HL-60 (cell line): ENCODE data around the gene ICAM5.

Experiments
- DNase-seq, 2 experiments: peaks; one replicate each; pipeline ENCODE4 v3.0.0-alpha.2; 2010 to 2020; ENCODE audit warnings: low read depth in 1 of 2, low spot score in 1 of 2
- H3K27ac ChIP-seq: fragments of 250-450 bp; sonication (Bioruptor Pico); replicated peaks from 2 replicates; pipeline ENCODE4 v1.5.1; 2020; ENCODE audit warnings: mild to moderate bottlenecking, moderate library complexity
- H3K27me3 ChIP-seq: fragments of 250-450 bp; sonication (Bioruptor Pico); 2 replicates; pipeline ENCODE4 v1.5.1; 2021; ENCODE audit warnings: mild to moderate bottlenecking, moderate library complexity; ENCODE audit not compliant: insufficient read depth, poor library complexity, severe bottlenecking
- H3K4me3 ChIP-seq: replicated peaks from 2 replicates; pipeline ENCODE4 v1.5.1; 2011; ENCODE audit warnings: mild to moderate bottlenecking, control low read depth, low read length; ENCODE audit not compliant: insufficient read depth
- GABPA ChIP-seq: IDR thresholded peaks from 2 replicates; pipeline ENCODE4 v1.6.1; 2012; ENCODE audit warnings: low read depth
- POLR2AphosphoS5 ChIP-seq: IDR thresholded peaks from 2 replicates; pipeline ENCODE4 v1.6.1; 2012; ENCODE audit warnings: low read depth
- SPI1 ChIP-seq: IDR thresholded peaks from 2 replicates; pipeline ENCODE4 v1.6.1; 2012; ENCODE audit warnings: low read depth, mild to moderate bottlenecking, borderline replicate concordance
- TF ChIP-seq, protein P1 (sequence below): IDR thresholded peaks from one replicate; pipeline ENCODE4 v1.5.1; 2011; ENCODE audit warnings: low read length, control low read depth, inconsistent platforms; ENCODE audit not compliant: insufficient read depth
- TF ChIP-seq, protein P2 (sequence below): IDR thresholded peaks from 2 replicates; pipeline ENCODE4 v1.6.1; 2012; ENCODE audit warnings: low read depth; ENCODE audit not compliant: insufficient replicate concordance

Gene ICAM5

DNA sequence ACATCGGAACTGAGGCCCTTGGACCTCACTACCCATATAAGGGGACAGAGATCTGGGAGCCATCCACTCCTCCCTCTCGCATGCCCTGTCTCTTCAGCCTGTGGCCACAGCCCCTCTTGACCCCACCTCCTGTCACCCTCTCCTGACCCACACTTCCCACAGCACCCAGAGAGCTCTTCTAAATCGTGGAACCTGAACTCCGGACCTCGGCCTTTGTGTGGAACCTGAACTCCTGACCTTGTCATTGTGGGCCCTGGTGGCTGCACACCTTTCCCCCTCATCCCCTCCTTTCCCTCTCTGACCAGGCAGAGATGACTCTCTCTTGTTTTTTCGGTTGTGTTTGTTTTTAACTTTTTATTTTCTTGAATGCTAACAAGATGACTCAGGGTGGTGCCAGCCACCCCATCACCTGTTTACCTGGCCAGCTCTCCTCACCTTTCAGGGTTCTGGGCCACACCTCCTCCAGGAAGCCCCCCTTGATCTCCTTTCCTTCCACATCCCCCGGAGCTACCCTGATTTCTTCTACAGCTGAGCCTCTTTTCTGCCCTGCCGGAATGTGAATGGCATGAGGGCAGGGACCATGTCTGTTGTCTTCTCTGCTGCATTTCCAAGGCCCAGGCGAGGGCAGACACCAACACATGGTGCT is 32.7 kb upstream of the ICAM5 start:
- no peak overlapping the region for H3K4me3 ChIP-seq
- no peak for DNase-seq
- no peak overlapping the region for H3K27ac ChIP-seq
- TF ChIP-seq POLR2AphosphoS5 (no peak), SPI1 (no peak)
- H3K27me3 ChIP-seq, result no peaks in the 10 kb centered on the region

DNA sequence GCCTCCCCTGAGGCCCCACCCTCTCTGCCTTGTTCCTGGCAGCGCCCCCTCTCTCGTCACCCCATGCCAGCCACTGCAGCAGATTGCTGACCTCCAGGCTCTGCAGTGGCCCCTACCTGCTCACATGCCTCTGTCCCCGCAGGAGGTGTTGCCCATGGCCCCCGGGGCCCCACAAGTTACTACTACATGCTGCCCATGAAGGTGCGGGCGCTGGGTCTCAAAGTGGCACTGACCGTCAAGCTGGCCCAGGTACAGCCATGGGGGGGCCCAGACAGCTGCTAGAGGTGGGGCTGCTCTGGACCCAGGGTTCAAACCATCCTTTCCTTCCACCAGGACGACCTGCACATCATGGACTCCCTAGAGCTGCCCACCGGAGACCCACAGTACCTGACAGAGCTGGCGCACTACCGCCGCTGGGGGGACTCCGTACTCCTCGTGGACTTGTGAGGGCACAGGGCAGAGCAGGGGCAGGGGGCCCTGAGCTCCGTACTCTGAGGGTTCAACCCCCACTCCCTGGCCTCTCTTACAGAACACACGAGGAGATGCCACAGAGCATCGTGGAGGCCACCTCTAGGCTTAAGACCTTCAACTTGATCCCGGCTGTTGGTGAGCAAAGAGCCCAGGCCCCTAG is 31.6 kb upstream of the ICAM5 start:
- no peak for DNase-seq
- Histone ChIP-seq H3K27ac (no peak overlapping the region), H3K27me3 (no peaks in the 10 kb centered on the region), H3K4me3 (no peak overlapping the region)
- no peak for TF ChIP-seq GABPA
- no peak; the same call in 1 of the 2 replicates for TF ChIP-seq POLR2AphosphoS5
- no peak for TF ChIP-seq SPI1
- TF ChIP-seq, protein P1, sequence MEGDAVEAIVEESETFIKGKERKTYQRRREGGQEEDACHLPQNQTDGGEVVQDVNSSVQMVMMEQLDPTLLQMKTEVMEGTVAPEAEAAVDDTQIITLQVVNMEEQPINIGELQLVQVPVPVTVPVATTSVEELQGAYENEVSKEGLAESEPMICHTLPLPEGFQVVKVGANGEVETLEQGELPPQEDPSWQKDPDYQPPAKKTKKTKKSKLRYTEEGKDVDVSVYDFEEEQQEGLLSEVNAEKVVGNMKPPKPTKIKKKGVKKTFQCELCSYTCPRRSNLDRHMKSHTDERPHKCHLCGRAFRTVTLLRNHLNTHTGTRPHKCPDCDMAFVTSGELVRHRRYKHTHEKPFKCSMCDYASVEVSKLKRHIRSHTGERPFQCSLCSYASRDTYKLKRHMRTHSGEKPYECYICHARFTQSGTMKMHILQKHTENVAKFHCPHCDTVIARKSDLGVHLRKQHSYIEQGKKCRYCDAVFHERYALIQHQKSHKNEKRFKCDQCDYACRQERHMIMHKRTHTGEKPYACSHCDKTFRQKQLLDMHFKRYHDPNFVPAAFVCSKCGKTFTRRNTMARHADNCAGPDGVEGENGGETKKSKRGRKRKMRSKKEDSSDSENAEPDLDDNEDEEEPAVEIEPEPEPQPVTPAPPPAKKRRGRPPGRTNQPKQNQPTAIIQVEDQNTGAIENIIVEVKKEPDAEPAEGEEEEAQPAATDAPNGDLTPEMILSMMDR, result no peak
- TF ChIP-seq, protein P2, sequence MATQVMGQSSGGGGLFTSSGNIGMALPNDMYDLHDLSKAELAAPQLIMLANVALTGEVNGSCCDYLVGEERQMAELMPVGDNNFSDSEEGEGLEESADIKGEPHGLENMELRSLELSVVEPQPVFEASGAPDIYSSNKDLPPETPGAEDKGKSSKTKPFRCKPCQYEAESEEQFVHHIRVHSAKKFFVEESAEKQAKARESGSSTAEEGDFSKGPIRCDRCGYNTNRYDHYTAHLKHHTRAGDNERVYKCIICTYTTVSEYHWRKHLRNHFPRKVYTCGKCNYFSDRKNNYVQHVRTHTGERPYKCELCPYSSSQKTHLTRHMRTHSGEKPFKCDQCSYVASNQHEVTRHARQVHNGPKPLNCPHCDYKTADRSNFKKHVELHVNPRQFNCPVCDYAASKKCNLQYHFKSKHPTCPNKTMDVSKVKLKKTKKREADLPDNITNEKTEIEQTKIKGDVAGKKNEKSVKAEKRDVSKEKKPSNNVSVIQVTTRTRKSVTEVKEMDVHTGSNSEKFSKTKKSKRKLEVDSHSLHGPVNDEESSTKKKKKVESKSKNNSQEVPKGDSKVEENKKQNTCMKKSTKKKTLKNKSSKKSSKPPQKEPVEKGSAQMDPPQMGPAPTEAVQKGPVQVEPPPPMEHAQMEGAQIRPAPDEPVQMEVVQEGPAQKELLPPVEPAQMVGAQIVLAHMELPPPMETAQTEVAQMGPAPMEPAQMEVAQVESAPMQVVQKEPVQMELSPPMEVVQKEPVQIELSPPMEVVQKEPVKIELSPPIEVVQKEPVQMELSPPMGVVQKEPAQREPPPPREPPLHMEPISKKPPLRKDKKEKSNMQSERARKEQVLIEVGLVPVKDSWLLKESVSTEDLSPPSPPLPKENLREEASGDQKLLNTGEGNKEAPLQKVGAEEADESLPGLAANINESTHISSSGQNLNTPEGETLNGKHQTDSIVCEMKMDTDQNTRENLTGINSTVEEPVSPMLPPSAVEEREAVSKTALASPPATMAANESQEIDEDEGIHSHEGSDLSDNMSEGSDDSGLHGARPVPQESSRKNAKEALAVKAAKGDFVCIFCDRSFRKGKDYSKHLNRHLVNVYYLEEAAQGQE, result no peak

DNA sequence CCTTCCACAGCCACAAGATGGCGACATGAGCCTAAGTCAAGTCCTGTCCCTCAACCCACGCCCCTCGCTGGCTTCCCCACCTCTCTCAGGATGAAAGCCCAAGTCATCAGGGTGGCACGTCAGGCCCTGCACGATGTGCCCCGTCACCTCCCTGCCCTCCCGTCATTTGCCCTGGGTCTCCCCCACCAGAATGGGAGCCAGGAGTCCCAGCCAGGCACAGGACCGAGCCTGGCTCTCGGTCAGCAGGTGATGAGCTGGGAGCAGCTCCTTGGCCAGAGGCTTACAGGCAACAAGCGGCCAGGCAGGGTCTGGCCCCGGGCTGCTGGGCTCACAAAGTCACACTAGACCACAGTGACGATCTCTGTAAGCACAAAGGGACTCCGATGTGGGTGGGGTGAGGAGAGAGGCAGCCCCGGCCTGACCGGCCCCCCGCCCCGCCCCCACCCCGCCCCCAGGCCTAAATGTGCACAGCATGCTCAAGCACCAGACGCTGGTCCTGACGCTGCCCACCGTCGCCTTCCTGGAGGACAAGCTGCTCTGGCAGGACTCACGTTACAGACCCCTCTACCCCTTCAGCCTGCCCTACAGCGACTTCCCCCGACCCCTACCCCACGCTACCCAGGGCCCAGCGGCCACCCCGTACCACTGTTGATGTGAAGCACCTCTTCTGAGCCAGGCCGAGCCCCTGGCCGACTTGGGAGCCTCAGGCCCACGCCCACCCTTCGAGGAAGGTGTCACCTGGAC is 30.4 kb upstream of the ICAM5 start:
- DNase-seq, result peak; percentile 45 to 85
- Histone ChIP-seq H3K27ac (no peak overlapping the region), H3K27me3 (no peaks in the 10 kb centered on the region)

More for the DNA sequence above, 30.4 kb upstream of the ICAM5 start:
- no peak overlapping the region for H3K4me3 ChIP-seq
- no peak for TF ChIP-seq SPI1
- TF ChIP-seq, protein P2, result no peak
- TF ChIP-seq, protein P1, result no peak
- no peak for TF ChIP-seq POLR2AphosphoS5
- no peak for TF ChIP-seq GABPA
